MM.1S (cell line): Measurements from ENCODE around the gene MAST3.

Experiments
- DNase-seq: peaks from one replicate; pipeline ENCODE4 v3.0.0-alpha.2; 2015
- H2AFZ ChIP-seq: fragments of 300-600 bp; sonication (generic); 2 replicates; pipeline ENCODE4 v1.6.0; 2016; ENCODE audit warnings: antibody characterized with exemption, low read length
- H3F3A ChIP-seq: fragments of 300-600 bp; sonication (generic); 2 replicates; pipeline ENCODE4 v1.6.1; 2016; ENCODE audit warnings: mild to moderate bottlenecking, antibody characterized with exemption, low read length, moderate library complexity, mixed read lengths; ENCODE audit not compliant: insufficient read depth
- H3K27ac ChIP-seq: fragments of 300-600 bp; sonication (generic); 2 replicates; pipeline ENCODE4 v1.5.1; 2016; ENCODE audit warnings: mild to moderate bottlenecking, low read length
- H3K27me3 ChIP-seq: fragments of 300-600 bp; sonication (generic); replicated peaks from 2 replicates; pipeline ENCODE4 v1.6.0; 2016; ENCODE audit warnings: low read length; ENCODE audit not compliant: insufficient read depth
- H3K36me3 ChIP-seq: fragments of 300-600 bp; sonication (generic); replicated peaks from 2 replicates; pipeline ENCODE4 v1.6.1; 2016; ENCODE audit warnings: mild to moderate bottlenecking, low read length, mixed read lengths; ENCODE audit not compliant: insufficient read depth
- H3K4me1 ChIP-seq: fragments of 300-600 bp; sonication (generic); 2 replicates; pipeline ENCODE4 v1.6.1; 2016; ENCODE audit warnings: low read length, mixed read lengths
- H3K4me2 ChIP-seq: fragments of 300-600 bp; sonication (generic); 2 replicates; pipeline ENCODE4 v1.6.0; 2016; ENCODE audit warnings: low read depth, low read length
- H3K4me3 ChIP-seq: fragments of 300-600 bp; sonication (generic); 2 replicates; pipeline ENCODE4 v1.5.1; 2016; ENCODE audit warnings: low read length, mixed read lengths
- H3K79me2 ChIP-seq: fragments of 300-600 bp; sonication (generic); 2 replicates; pipeline ENCODE4 v1.6.1; 2016; ENCODE audit warnings: mixed run types, low read length, mixed read lengths
- H3K9ac ChIP-seq: fragments of 300-600 bp; sonication (generic); 2 replicates; pipeline ENCODE4 v1.6.1; 2016; ENCODE audit warnings: low read length, mixed read lengths
- H3K9me2 ChIP-seq: fragments of 300-600 bp; sonication (generic); replicated peaks from 2 replicates; pipeline ENCODE4 v1.6.1; 2016; ENCODE audit warnings: mild to moderate bottlenecking, low read length, mixed read lengths; ENCODE audit not compliant: insufficient read depth
- H3K9me3 ChIP-seq: fragments of 300-600 bp; sonication (generic); replicated peaks from 2 replicates; pipeline ENCODE4 v1.6.1; 2016; ENCODE audit warnings: mild to moderate bottlenecking, low read length, mixed read lengths; ENCODE audit not compliant: insufficient read depth
- H4K20me1 ChIP-seq: fragments of 300-600 bp; sonication (generic); 2 replicates; pipeline ENCODE4 v1.6.1; 2016; ENCODE audit warnings: mild to moderate bottlenecking, low read length, moderate library complexity, mixed read lengths; ENCODE audit not compliant: insufficient read depth
- CTCF ChIP-seq: fragments of 300-600 bp; sonication (generic); IDR thresholded peaks from 2 replicates; pipeline ENCODE4 v1.5.1; 2016; ENCODE audit warnings: antibody characterized with exemption, low read length, mixed read lengths
- EZH2 ChIP-seq: fragments of 300-600 bp; sonication (generic); optimal IDR thresholded peaks from 2 replicates; pipeline ENCODE3; 2017; ENCODE audit warnings: low read depth, mild to moderate bottlenecking, antibody characterized with exemption, low read length, mixed read lengths
- EZH2phosphoT487 ChIP-seq: fragments of 300-600 bp; sonication (generic); IDR thresholded peaks from 2 replicates; pipeline ENCODE4 v1.6.1; 2018; ENCODE audit warnings: antibody characterized with exemption, low read length

MAST3 gene

GRCh38 chr19:18185538-18185937 lies 88.0 kb downstream of the MAST3 start:
- H3F3A ChIP-seq: no peaks in the 10 kb centered on the region
- no peak for TF ChIP-seq CTCF
- no peak for TF ChIP-seq EZH2phosphoT487
- no peak for TF ChIP-seq EZH2
- no peak overlapping the region for H2AFZ ChIP-seq
- H3K27me3 ChIP-seq: no peaks in the 10 kb centered on the region; the same call in 1 of the 2 replicates
- H3K9me3 ChIP-seq: no peaks in the 10 kb centered on the region
- no peaks in the 10 kb centered on the region for H4K20me1 ChIP-seq
- H3K4me1 ChIP-seq: no peaks in the 10 kb centered on the region
- no peak for DNase-seq
- H3K4me2 ChIP-seq: no peak overlapping the region
- H3K36me3 ChIP-seq: no peaks in the 10 kb centered on the region
- no peak overlapping the region for H3K27ac ChIP-seq
- H3K9me2 ChIP-seq: no peaks in the 10 kb centered on the region
- no peaks in the 10 kb centered on the region for H3K79me2 ChIP-seq
- no peak overlapping the region for H3K9ac ChIP-seq
- no peak overlapping the region for H3K4me3 ChIP-seq

- no peak overlapping the region for H3K4me3 ChIP-seq
- H3K36me3 ChIP-seq: no peaks in the 10 kb centered on the region
- no peaks in the 10 kb centered on the region for H4K20me1 ChIP-seq
- H3K27ac ChIP-seq: no peak overlapping the region
- H3K79me2 ChIP-seq: peaks cover 7% of the 10 kb centered on the region
- no peaks in the 10 kb centered on the region for H3K9me3 ChIP-seq
- TF ChIP-seq EZH2phosphoT487: no peak
- no peak for TF ChIP-seq EZH2
- TF ChIP-seq CTCF: no peak
- peaks cover 8% of the 10 kb centered on the region; the same call in 1 of the 2 replicates for H3K4me1 ChIP-seq
- H2AFZ ChIP-seq: no peak overlapping the region
- H3K9ac ChIP-seq: no peak overlapping the region
- no peaks in the 10 kb centered on the region for H3K9me2 ChIP-seq
- DNase-seq: no peak
- H3K27me3 ChIP-seq: no peaks in the 10 kb centered on the region; the same call in 1 of the 2 replicates
- peaks cover 11% of the 10 kb centered on the region for H3F3A ChIP-seq
- no peak overlapping the region for H3K4me2 ChIP-seq
These were observed 92.7 kb downstream of the MAST3 start for GRCh38 chr19:18190278-18190677.

- Histone ChIP-seq H3F3A (peaks cover 11% of the 10 kb centered on the region), H2AFZ (peak overlapping the region; percentile 75)
- TF ChIP-seq CTCF: no peak
- TF ChIP-seq EZH2: no peak
- no peak for TF ChIP-seq EZH2phosphoT487
These were observed 94.1 kb downstream of the MAST3 start for GRCh38 chr19:18191640-18192062.

More at GRCh38 chr19:18191640-18192062, 94.1 kb downstream of the MAST3 start:
- Histone ChIP-seq H3K36me3 (no peaks in the 10 kb centered on the region), H3K9me3 (no peaks in the 10 kb centered on the region), H3K9ac (no peak overlapping the region), H3K9me2 (no peaks in the 10 kb centered on the region), H3K4me3 (peak overlapping the region; percentile 57), H3K79me2 (peaks cover 7% of the 10 kb centered on the region), H3K27me3 (no peaks in the 10 kb centered on the region), H4K20me1 (no peaks in the 10 kb centered on the region), H3K4me2 (peak overlapping the region; percentile 78; the same call in 1 of the 2 replicates), H3K27ac (peak overlapping the region; percentile 44; the same call in 1 of the 2 replicates), H3K4me1 (peaks cover 8% of the 10 kb centered on the region; the same call in 1 of the 2 replicates)
- DNase-seq: no peak
